NCI-H146 treated with DMSO at 0.1 percent for 48 hours (cell line): ENCODE data around the gene GRM5.
"Not testable (repeated sequence)": the region's sequence is repeated elsewhere in the genome, so short reads cannot be mapped to it uniquely, and the experiment has no call there.

Source experiments
- DNase-seq: peaks from one replicate; lab custom pipeline; 2025; ENCODE audit not compliant: unreplicated experiment; lab: John Stamatoyannopoulos, UW

The GRM5 gene

GRCh38 chr11:88843766-88844426 is 221.9 kb downstream of the GRM5 start:
- DNase-seq: not testable (repeated sequence)

DNA sequence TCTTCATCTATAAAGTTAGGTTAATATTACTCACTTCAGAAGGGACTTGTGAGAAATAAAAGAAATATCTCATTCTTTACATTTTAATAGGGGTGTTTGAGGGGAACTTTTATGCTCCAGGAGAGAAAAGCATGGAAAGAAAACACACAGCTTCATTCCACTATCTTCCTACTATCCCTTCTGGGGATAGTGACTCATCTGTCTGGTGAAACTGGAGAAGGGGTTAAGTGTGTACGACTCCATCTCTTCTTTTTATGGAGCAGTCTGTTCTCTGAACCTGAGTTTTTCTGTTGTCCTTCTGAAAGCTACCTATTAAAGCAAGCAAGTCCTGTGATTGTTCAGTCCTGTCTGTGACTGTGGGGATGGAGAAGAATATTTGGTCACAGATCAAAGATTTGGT is 227.6 kb downstream of the GRM5 start:
- DNase-seq: not testable (repeated sequence)

GRCh38 chr11:88835709-88836108 is 230.1 kb downstream of the GRM5 start:
- DNase-seq: not testable (repeated sequence)

GRCh38 chr11:88831303-88831890 is 234.4 kb downstream of the GRM5 start:
- no peak for DNase-seq

DNA sequence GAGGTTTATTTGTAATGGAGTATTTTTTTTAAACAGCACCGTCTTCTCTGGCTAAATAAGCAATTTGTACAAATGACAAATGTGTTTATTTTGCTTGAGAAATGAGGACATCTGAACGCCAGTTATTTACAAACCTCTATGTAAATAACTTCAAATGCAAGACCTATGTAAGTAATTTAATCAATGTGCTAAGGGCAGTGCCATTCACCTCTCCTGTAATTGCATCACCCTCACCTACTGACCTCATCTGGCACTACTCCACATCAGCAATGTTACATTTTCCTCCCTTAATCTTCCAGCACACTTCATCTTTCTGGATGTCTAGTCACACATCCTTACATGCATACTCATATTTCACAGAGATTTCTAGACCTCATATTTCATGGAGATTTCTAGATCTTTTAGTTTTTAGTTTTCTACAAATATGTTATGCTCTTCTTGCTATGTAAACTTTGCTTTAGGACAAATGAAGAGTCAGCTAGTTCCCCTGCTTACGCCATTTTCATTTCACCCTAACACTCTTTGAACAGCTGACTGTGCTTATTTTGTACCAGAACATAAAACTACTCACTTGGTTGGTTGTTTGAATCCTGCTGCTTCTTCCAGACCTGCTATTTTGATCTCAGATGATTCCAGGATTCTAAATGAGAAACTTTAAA is 238.6 kb downstream of the GRM5 start:
- DNase-seq: no peak

DNA sequence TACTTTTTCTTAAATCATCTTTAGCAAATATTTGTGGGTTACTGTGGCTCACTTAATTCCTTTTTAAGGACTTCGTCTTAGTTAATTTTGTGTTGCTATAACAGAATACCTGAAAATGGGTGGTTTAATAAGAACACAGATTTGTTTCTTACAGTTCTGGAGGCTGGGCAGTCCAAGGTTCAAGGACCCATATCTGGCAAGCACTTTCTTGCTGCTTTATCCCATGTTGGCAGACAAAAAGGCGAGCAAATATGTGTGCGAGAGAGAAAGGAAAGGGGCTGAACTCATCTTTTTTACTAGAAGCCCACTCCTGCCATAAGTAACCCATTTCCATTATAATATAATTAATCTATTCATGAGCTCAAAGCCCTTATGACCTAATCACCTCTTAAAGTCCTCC is 246.2 kb downstream of the GRM5 start:
- DNase-seq: no peak

DNA sequence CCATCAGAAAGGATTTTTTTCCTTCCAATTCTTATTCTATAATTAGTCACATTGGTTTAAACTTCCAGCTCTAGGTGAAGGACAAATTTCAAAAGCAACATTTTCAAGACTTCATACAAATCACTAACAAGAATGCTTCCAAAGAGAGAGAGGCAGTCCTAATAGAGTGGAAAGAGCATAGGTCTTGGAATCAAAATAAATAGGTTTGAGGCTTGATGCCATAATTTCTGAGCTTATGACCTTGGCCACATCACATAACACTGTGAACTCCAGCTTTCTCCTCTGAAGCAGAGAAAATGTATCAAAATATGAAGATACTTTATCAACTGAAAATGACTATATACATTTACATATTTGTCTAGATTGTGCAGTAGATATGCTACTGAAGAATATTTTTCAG is 246.8 kb downstream of the GRM5 start:
- no peak for DNase-seq

DNA sequence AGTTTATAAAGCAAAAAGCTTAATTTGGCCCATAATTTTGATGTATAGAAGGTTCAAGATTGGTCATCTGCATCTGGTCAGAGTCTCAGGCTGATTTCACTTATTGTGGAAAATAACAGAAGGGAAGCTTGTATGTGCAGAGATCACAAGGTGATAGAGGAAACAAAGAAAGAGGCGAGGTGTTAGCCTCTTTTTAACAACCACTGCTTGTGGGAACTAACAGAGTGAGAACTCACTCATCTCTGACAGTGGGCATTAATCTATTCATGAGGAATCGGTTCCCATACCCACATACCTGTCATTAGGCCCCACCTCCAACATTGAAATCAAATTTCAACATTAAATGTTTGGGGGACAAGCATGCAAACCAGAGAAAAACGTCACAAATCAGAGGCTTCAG is 250.3 kb downstream of the GRM5 start:
- no peak for DNase-seq

GRCh38 chr11:88814076-88814475 is 251.7 kb downstream of the GRM5 start:
- no peak for DNase-seq

DNA sequence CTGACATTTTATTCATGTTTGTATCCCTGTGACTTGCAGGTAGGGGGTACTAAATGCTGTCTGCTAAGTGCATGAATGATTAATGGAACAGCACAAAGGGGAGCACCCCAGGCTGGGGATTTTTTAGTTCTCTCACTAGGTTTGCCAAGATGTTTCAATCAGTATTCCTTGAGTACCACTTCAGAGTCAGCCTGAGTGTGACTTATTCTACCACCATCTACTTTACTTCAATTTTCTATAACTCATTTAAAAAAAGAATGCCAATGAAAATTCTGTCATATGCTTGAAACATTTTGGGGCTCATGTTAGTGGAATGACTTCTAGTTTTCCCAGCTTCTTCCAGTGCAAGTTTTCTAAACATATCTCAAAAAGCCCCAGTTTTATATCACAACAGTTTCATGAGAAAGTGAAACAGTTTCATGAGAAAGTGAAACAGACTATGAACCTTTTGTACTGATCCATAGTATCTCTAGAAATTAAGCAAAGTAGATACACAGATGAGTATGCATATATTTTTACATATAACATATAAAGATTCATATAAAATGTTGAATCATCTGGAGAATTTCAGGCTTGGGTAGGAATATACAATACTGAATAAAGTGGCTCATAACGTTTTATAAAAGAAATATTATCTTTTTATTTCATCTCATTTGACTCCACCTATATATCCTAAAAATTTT is 252.4 kb downstream of the GRM5 start:
- no peak for DNase-seq

- DNase-seq: no peak
Observed at GRCh38 chr11:88810420-88811097, 255.2 kb downstream of the GRM5 start.

DNA sequence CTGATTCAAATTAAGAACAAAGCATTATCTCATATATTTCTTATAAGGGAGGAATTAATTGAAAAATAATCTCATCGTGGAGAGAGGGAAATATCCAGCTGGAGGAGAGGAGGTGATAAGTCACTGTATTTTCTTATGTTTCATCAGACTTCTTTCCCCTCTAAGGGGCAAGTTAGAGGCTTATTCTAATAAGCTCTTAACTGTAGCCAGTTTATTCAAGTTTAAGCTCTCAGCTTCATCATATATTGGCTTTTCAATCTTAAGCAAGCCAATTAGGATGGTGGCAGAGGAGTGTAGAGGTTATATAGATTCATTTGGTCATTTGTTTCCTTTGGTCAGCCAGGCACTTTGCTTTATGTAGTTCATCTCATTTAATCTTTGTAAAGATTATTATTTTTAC is 256.7 kb downstream of the GRM5 start:
- no peak for DNase-seq

DNA sequence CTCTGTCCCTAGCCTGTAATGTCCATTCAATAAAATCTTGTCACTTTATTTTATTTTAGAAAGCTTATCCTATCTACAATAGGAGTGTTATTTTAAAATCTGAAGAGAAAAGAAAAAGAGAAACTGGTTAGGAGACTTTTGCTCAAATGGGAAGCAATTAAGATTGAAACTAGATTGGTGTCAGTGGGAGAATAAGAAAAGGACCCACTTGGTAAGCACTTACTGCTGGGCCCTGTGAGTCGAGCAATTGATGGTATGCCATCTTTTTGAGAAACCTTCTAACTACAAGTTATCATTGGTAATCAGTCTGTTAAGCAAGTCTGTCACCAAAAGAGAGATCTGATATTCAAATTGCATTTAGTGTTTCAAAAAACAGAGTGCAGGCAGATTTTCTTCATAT is 258.4 kb downstream of the GRM5 start:
- DNase-seq: no peak

GRCh38 chr11:88806410-88806809 is 259.4 kb downstream of the GRM5 start:
- DNase-seq: no peak

DNA sequence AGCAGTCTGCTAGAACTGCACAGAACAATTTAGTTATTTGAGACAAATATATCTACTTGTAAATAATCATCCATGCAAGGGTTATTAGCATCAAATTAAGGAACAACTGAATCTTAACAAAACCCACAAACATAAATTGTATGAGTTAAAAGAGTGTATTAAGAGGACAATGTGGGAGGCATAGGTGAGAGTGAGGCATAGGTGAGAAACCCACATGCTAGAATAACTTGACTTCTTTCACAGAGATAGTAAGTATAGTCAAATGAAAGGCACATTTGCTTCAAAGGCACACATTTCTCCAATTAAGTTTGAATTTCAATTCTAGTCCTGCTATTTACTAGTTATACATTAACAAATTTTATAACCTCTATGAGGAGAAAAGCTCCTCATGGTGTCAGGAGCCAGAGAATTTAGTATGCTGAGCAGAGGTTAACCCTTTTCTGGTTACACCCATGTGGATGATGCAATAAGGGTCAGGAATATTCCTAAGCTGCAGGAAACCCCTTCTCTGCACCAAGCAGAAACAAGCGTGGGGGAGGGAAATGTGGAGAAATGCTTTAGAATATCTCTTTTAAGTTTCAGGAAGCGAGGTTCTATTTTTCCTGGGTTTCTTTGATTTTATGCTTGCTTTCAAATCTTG is 264.2 kb downstream of the GRM5 start:
- no peak for DNase-seq

DNA sequence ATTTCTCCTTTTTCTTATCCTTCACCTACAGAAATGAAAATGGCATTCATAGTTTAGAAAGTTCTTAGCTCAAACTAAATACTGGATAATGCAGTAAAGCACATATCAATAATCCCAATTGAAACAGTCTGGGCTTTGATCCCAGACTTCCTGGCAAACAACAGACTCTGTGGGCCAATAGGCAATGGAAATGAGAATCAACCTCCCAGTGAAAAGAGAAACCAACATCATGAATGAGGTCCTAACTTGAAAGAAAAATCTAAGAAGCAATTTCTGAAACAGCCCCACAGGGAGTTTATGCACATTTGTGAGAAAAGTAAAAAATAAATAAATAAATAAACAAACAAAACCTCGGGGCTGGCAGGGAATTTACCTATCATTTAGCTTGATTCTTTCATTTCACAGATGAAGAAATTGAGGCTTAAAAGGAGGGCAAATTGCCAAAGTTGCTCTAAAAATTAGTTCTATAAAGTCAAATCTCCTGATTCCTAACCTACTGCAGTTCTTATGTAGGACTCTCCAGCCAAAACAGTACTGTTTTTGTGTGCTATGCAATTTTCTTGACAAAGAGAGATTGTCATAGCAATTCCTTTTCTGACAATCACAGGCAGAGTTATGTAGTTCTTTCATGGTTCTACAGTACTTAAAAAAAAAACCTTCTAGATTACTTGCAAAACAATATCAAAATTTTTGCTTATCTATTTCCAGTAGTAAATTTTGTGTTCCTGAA is 265.8 kb downstream of the GRM5 start:
- DNase-seq: no peak

- DNase-seq: no peak
Observed at GRCh38 chr11:88790182-88790581, 275.6 kb downstream of the GRM5 start.

DNA sequence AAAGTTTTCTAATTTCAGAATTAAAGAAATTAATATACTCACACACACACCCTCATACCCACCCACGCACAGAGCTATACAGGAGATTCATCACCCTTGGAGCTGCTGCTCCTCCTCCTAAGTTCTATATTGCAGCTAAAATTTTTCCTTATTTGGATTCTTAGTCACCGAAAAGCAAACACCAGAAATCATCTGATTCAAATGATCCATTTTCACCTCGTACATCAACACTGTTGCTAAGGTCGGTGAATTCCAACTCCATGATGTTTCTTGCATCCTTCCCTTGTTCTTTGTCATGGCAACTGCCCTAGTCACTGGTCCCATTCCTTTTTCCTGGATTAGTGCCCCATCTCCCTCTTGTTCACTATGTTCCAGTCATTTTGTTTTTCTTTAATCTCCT is 286.2 kb downstream of the GRM5 start:
- DNase-seq: no peak

DNA sequence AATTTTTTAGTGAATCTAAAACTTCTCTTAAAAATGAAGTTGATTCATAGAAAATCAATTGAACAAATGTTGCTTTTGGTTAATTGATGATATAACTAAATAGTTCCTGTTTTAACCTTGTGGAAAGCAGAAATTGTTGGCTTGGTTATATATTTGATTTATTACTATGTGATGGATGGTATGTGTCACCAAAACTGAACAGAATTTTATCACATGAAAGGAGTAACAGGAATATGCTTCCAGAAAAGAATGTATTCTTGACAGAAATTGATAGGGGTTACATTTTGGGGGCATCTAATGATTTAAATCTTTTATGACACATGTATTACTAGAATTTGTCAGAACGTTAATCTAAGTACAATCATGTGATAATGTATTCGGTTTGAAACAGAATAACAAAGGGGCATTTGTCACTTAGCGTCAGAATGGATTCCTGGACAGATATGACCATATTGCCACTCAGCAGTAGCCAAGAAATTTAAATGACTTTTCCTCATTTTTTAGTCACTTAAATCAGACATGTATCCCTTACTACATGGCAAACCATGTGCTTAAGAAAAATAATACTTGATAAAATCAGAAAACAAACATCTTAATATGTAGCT is 295.2 kb downstream of the GRM5 start:
- no peak for DNase-seq

GRCh38 chr11:88744140-88744539 is 321.6 kb downstream of the GRM5 start:
- no peak for DNase-seq
